GM18520 (cell line): ENCODE measurements around the gene DEFB121.
"Not testable (repeated sequence)": the region's sequence is repeated elsewhere in the genome, so short reads cannot be mapped to it uniquely, and the experiment has no call there.

Source experiments
- ATAC-seq: cut with Tn5 transposase; IDR thresholded peaks from one replicate; pipeline ENCODE4 v1.9.1; 2021; ENCODE audit not compliant: unreplicated experiment

Gene DEFB121, protein sequence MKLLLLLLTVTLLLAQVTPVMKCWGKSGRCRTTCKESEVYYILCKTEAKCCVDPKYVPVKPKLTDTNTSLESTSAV

GRCh38 chr20:31406115-31406514 lies at the start of gene DEFB121:
DEFB121 (minus strand) TSS chr20:31406215; CDS start chr20:31406152, 63 bp downstream.
- no peak for ATAC-seq

GRCh38 chr20:31454361-31454760 lies 48.3 kb upstream of the DEFB121 start:
- ATAC-seq = no peak

DNA sequence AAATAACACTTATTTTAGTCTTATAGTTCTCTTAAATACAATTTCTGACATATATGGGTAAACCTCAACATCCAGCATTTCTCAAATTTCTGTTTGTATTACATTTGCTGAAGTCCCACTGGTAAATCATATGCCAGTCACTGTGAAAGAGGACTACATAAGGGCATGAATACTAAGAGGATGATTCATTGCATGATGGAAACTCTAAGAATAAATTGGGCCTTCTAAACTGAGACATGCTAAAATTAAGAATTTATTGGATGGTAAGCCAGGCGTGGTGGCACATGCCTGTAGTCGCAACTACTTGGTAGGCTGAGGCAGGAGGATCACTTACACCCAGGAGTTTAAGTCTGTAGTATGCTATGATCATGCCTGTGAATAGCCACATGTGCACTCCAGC lies 46.6 kb upstream of the DEFB121 start:
- ATAC-seq = no peak

DNA sequence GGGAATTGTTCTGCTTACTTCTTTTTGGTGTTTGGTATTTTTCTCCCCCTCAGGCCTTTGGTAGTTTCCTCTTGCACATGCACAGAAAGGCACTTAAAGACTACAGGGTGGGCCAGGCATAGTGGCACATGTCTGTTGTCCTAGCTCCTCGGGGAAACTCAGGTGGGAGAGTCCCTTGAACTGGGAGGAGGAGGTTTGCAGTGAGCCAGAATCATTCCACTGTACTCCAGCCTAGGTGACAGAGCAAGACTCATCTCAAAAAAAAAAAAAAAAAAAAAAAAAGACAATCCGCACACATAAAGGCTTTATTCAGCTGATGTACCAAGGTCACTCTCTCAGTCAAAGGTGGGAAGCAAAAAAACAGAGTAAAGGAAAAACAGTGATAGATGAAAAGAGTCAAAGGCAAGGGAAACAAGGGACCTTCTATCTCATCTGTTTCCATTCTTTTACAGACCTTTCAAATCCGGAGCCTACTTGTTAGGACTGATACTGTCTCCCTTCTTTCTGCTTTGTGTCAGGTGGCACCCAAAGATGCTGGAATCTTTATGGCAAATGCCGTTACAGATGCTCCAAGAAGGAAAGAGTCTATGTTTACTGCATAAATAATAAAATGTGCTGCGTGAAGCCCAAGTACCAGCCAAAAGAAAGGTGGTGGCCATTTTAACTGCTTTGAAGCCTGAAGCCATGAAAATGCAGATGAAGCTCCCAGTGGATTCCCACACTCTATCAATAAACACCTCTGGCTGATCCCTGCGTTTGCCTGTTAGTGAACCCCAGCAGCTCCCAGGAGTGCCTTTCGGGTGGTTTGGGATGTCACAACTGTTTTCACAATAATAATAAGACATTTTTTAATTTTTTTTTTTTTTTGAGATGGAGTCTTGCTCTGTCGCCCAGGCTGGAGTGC lies 43.7 kb upstream of the DEFB121 start:
- ATAC-seq = no peak

- ATAC-seq = no peak
These were observed 40.2 kb upstream of the DEFB121 start for GRCh38 chr20:31446084-31446819.

GRCh38 chr20:31440012-31440659 lies 34.1 kb upstream of the DEFB121 start, which contains the start of gene DEFB123:
DEFB123 (plus strand) TSS chr20:31440632; CDS start chr20:31440699, 67 bp downstream.
- no peak for ATAC-seq

DNA sequence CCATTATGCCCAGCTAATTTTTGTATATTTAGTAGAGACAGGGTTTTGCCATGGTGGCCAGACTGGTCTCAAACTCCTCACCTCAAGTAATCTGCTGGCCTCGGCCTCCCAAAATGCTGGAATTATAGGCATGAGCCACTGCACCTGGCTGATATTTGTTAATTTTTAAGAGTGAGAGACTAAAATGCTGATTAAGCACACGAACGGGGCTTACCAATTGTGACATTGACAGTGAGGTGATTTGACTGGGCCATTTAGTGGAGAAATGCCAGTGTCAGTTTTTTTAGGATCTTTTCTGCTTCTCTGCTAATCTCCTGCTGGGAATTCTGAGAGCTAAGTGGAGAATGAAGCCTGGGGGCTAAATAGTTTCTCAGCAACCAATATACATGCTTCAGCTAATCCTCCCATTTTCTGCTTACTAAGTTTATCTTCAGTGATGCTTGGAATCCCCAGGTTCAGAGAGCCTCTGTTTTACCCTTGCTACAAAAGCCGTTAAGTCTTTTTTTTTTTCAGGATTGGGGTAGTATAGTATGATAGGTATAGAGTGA lies 24.6 kb upstream of the DEFB121 start:
- no peak for ATAC-seq

DNA sequence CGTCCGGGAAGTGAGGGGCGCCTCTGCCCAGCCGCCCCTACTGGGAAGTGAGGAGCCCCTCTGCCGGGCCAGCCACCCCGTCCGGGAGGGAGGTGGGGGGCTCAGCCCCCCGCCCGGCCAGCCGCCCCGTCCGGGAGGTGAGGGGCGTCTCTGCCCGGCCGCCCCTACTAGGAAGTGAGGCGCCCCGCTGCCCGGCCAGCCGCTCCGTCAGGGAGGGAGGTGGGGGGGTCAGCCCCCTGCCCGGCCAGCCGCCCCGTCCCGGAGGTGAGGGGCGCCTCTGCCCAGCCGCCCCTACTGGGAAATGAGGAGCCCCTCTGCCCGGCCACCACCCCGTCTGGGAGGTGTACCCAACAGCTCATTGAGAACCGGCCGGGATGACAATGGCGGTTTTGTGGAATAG lies 21.6 kb upstream of the DEFB121 start:
- not testable (repeated sequence) for ATAC-seq

- ATAC-seq = not testable (repeated sequence)
These were observed 21.0 kb upstream of the DEFB121 start for GRCh38 chr20:31426891-31427551.

- no peak for ATAC-seq
These were observed 19.8 kb upstream of the DEFB121 start for GRCh38 chr20:31425797-31426196.

DNA sequence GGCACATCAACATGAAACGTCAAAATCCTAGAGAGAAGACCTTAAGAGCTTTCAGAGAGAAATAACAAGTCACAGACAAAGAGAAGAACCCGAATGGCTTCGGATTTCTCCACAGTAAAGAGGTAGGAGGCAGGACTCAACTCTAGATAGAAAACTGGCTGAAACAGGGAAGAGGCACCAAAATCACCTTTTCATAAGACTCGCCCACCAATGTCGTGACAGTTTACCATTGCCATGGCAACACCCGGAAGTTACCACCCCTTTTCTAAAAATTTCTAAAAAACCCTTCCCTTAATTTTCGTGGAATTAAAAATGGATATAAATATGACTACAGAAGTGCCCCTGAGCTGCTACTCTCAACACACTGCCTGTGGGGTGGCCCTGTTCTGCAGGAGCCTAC lies 12.3 kb upstream of the DEFB121 start:
- ATAC-seq = no peak

- no peak for ATAC-seq
These were observed 9.6 kb upstream of the DEFB121 start for GRCh38 chr20:31415653-31416052.

DNA sequence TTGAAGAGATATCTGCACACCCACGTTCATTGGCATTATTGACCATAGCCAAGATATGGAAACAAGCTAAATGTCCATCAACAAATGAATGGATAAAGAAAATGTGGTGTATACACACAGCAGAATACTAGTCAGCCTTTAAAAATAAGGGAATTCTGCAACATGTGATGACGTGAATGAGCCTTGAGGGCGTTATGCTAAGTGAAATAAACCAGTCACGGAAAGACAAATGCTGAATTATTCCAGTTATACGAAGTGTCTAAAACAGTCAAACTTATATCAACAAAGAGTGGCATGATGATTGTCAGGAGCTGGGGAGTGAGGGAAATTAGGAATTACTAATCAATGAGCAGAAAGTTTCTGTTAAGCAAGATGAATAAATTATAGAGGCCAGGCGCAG lies 8.4 kb upstream of the DEFB121 start:
- ATAC-seq = no peak

DNA sequence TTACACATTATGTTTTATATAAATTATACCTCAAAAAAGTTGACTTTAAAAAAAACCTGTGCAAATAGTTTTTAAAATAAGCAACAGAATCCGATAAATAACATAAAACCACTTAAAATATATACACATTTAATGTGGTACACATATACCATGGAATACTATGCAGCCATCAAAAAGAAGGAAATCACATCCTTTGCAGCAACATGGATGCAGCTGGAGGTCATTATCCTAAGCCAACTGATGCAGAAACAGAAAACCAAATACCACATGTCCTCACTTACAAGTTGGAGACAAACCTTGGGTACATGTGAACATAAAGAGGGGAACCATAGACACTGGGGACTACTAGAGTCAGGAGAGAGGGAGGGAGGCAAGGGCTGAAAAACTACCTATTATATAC lies 4.0 kb upstream of the DEFB121 start:
- ATAC-seq = no peak

DNA sequence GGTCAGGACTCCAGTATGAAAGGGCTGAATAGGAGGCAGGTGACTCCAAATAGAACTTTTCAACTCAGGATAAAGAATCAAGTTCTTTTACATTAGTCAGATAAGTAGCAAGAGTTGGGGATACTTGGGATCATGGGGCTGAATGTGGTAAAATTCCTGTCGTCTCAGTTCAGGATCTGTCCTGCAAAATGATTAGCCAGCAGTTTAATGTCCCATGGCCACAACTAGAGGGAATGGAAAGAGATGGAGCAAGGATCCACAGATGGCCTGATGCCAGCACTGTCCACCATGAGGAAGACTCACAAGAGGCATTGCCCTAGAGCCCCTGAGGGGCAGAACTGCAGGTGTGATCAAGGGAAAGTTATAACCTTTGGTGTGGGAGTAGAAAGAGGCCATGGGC lies 2.1 kb downstream of the DEFB121 start:
- no peak for ATAC-seq

DNA sequence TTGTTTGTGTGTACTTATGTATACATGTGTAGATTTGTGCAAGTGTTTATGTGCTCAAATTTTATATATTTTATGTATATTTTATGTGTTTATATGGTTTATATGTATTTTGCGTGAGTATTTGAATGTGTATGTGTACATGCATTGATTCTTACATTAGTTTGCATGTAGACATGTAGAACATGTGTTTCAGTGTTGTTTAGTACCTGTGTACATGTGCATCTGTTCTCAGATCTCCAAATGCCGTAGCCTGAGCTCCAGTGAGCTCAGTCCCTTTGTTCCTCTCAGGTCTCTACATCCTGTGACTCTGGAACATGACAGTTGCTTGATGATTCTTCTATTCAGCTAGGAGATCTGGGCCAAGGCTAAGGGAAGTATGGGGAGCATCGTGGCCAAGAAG lies 11.1 kb downstream of the DEFB121 start:
- ATAC-seq = no peak

GRCh38 chr20:31392836-31393235 lies 13.2 kb downstream of the DEFB121 start:
- ATAC-seq = no peak

- ATAC-seq = no peak
These were observed 15.5 kb downstream of the DEFB121 start, which contains the start of gene DEFB119 for GRCh38 chr20:31390490-31390889. DEFB119 (minus strand) TSS chr20:31390590; CDS start chr20:31390483, 107 bp downstream.

GRCh38 chr20:31374346-31374745 lies 31.7 kb downstream of the DEFB121 start:
- ATAC-seq = no peak

- no peak for ATAC-seq
These were observed 37.7 kb downstream of the DEFB121 start, which contains the start of gene DEFB118 for GRCh38 chr20:31368301-31368700. DEFB118 (plus strand) TSS chr20:31368601; CDS start chr20:31368651, 50 bp downstream.
